ENCODE measurements around the gene LRP2.

- TF ChIP-seq CTCF (IDR thresholded peaks at IDR 0.05; ENCODE audit: low read length) (no peak), EZH2 (optimal IDR thresholded peaks at IDR 0.05; ENCODE audit: low read depth, low read length) (no peak), EZH2phosphoT487 (IDR thresholded peaks at IDR 0.05; ENCODE audit: low read length) (no peak)
These were observed 272.1 kb downstream of the LRP2 start for GRCh38 chr2:169090133-169090820.

Measured in MM.1S (cell line).